ENCODE results near the gene CATSPER3. TPM values are rescaled to one million over a fixed set of nuclear protein-coding genes. Genes with fewer than 3 reads are reported as not detected.

Gene CATSPER3
- total RNA-seq, 1 experiment from 2014 or later, result 0.50 TPM

DNA sequence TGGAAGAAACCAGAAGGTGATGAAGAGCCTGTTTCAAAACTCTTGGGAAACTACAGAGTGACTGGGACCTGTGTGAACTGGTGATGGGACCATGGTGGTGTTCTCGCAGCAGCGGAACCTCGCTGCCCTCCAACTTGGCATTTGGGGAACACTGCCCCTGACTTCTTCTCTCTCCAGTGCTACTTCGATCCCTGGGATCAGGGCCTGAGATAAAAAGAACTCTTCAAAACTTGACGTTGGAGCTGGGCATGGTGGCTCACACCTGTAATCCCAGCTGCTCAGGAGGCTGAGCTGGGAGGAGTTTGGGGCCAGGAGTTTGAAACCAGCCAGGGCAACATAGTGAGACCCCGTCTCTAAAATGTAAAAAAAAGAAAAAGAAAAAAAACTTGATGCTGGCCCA lies 48.2 kb downstream of the CATSPER3 start:
- no peak overlapping the region for H2BK5ac ChIP-seq (ENCODE audit: insufficient read length, low read length)

More for the DNA sequence above, 48.2 kb downstream of the CATSPER3 start:
- H3K4me1 Mint-ChIP-seq, result peaks cover 3% of the 10 kb centered on the region in 2 experiments; a peak in 2 of 4 replicates
- Histone ChIP-seq H3K4me1 (ENCODE audit: insufficient read depth, low read length) (no peaks in the 10 kb centered on the region), H2BK120ac (ENCODE audit: low read depth, low read length, poor library complexity, severe bottlenecking) (no peak overlapping the region), H4K91ac (ENCODE audit: insufficient read length, low read depth, low read length) (no peak overlapping the region), H3K27me3 (ENCODE audit: insufficient read depth, low read length) (no peaks in the 10 kb centered on the region), H4K5ac (ENCODE audit: insufficient read length, low read depth, low read length) (no peak overlapping the region), H3K79me2 (ENCODE audit: insufficient read depth, low read length) (no peaks in the 10 kb centered on the region), H3K4ac (ENCODE audit: low read depth, low read length) (no peak overlapping the region), H3K27ac (ENCODE audit: insufficient read length, low read depth, low read length) (no peak overlapping the region), H3K4me2 (ENCODE audit: insufficient read depth, insufficient read length, low read length) (no peak overlapping the region), H3K56ac (ENCODE audit: insufficient read length, low read depth, low read length) (no peak overlapping the region), H3K9me3 (ENCODE audit: control insufficient read depth, low read depth, low read length) (no peaks in the 10 kb centered on the region), H3K18ac (ENCODE audit: insufficient read length, low read depth, low read length) (no peak overlapping the region), H3K23me2 (ENCODE audit: insufficient read length, low read depth, low read length, poor library complexity, severe bottlenecking) (no peaks in the 10 kb centered on the region), H3K14ac (ENCODE audit: insufficient read depth, low read length) (no peak overlapping the region), H3K23ac (ENCODE audit: insufficient read length, low read depth, low read length) (no peak overlapping the region), H2AFZ (ENCODE audit: low read length) (no peak overlapping the region), H2AK5ac (ENCODE audit: insufficient read length, low read length) (no peak overlapping the region), H2BK15ac (ENCODE audit: low read depth, low read length) (no peak overlapping the region), H2BK20ac (ENCODE audit: low read depth, low read length, poor library complexity, severe bottlenecking) (no peak overlapping the region), H3K9ac (ENCODE audit: extremely low read depth, insufficient read length, low read length) (no peak overlapping the region), H3K79me1 (ENCODE audit: insufficient read depth, low read depth, low read length, poor library complexity, severe bottlenecking) (no peaks in the 10 kb centered on the region), H4K20me1 (ENCODE audit: control insufficient read depth, insufficient read depth, insufficient read length) (no peaks in the 10 kb centered on the region), H4K8ac (replicated peaks; ENCODE audit: insufficient read length, low read depth, low read length) (no peak overlapping the region), H3T11ph (ENCODE audit: low read length) (no peak overlapping the region), H2BK12ac (ENCODE audit: insufficient read length, low read depth, low read length) (no peak overlapping the region)
- DNase-seq, result no peak
- peaks cover 58% of the 10 kb centered on the region for H3K27me3 Mint-ChIP-seq (ENCODE audit: low read depth)
- no peaks in the 10 kb centered on the region for H3K9me3 Mint-ChIP-seq
- H3K27ac Mint-ChIP-seq, result no peak overlapping the region
- no peak overlapping the region for H3K4me3 Mint-ChIP-seq
- H3K36me3 Mint-ChIP-seq (ENCODE audit: insufficient read depth in 1 of 3, low read depth in 3 of 3), result no peaks in the 10 kb centered on the region
- TF ChIP-seq, protein P1, sequence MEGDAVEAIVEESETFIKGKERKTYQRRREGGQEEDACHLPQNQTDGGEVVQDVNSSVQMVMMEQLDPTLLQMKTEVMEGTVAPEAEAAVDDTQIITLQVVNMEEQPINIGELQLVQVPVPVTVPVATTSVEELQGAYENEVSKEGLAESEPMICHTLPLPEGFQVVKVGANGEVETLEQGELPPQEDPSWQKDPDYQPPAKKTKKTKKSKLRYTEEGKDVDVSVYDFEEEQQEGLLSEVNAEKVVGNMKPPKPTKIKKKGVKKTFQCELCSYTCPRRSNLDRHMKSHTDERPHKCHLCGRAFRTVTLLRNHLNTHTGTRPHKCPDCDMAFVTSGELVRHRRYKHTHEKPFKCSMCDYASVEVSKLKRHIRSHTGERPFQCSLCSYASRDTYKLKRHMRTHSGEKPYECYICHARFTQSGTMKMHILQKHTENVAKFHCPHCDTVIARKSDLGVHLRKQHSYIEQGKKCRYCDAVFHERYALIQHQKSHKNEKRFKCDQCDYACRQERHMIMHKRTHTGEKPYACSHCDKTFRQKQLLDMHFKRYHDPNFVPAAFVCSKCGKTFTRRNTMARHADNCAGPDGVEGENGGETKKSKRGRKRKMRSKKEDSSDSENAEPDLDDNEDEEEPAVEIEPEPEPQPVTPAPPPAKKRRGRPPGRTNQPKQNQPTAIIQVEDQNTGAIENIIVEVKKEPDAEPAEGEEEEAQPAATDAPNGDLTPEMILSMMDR (conservative IDR thresholded peaks at IDR 0.05), result no peak
- WGBS (ENCODE audit: extremely low coverage, insufficient read length, low lambda C conversion rate), result no CpG with 5 or more reads among the region's 6 CpGs

All from H9 (cell line).